ENCODE results near the gene CACNA1D.

- TF ChIP-seq CEBPB (IDR thresholded peaks at IDR 0.05; ENCODE audit: low read depth), result no peak
- TF ChIP-seq ZNF274 (IDR thresholded peaks at IDR 0.05; ENCODE audit: low read depth, low read length), result no peak
- TF ChIP-seq REST (IDR thresholded peaks at IDR 0.05; ENCODE audit: low read depth), result no peak
- no peak for TF ChIP-seq CTCF (IDR thresholded peaks at IDR 0.05 in 2 of 3, conservative IDR thresholded peaks at IDR 0.05 in 1 of 3; ENCODE audit: borderline replicate concordance in 1 of 3, insufficient read depth in 1 of 3, low read depth in 2 of 3, low read length in 2 of 3)
- no peak for TF ChIP-seq EZH2 (IDR thresholded peaks at IDR 0.05)
- no peak for TF ChIP-seq POLR2AphosphoS5 (IDR thresholded peaks at IDR 0.05; ENCODE audit: low read depth, low read length)
- no peak for TF ChIP-seq POLR2A (IDR thresholded peaks at IDR 0.05; ENCODE audit: borderline replicate concordance, extremely low read depth, insufficient read depth, insufficient read length)
- TF ChIP-seq, protein P1, sequence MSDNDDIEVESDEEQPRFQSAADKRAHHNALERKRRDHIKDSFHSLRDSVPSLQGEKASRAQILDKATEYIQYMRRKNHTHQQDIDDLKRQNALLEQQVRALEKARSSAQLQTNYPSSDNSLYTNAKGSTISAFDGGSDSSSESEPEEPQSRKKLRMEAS (IDR thresholded peaks at IDR 0.05), result no peak
- TF ChIP-seq FOSL1 (IDR thresholded peaks at IDR 0.05; ENCODE audit: low read depth), result no peak
These were observed 315.5 kb downstream of the CACNA1D start for GRCh38 chr3:53809764-53810400.

Data from HCT116 (cell line).